ENCODE data around the gene SULT1C2.

GRCh38 chr2:108315444-108315934, 26.8 kb downstream of the SULT1C2 start:
- no peak for TF ChIP-seq CTCF (IDR thresholded peaks at IDR 0.05)
- no peak for TF ChIP-seq POLR2A (IDR thresholded peaks at IDR 0.05)
